AG08396 (cell line): Measurements from ENCODE around the gene CACNG8.
"Not testable (repeated sequence)": the region's sequence is repeated elsewhere in the genome, so short reads cannot be mapped to it uniquely, and the experiment has no call there.

Experiments
- DNase-seq: peaks from one replicate; pipeline ENCODE4 v3.0.0; 2012; ENCODE audit warnings: low spot score, mixed read lengths

Gene CACNG8

DNA sequence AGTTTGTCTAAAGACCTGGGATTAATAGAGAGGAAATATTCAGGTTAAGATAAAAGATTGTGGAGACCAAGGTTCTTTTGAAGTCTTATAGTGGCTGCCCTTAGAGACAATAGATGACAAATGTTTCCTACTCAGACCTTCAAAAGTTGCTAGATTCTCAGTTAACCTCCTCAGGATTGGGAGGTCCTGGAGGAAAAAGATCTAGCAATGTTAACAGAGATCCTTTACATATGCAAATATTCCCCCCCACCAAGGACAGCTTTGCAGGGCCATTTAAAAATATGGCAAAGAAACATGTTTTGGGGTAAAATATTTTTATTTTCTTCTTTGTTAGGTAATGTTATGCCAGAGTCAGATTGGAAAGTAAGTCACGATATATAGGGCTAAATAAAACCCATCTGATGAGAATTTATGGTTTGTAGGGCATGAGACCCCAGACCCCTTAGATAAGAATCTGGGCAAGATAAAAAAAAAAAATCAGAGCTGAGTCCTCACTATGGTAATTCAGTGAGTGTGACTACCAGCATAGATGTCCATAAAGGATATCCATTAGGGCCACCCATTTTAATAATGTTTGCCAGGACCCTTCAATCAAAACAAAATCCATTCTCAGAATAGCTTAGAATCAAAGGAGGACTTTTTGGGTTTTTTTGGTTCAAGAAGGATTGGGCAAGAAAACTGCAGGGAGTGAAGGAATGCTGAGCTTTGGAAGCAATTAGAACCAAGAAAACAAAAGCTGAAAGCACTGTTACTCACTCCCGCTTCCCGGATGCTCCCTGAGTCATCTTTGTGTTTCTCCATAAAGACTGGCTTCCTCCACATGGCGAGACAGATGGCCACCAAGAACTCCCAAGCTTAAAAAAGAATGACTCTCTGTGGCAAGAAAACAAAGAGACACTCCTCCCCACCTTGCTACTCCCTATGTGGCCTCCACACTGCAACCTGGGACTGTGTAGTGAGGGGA lies 72.8 kb downstream of the CACNG8 start:
- peak; percentile 81 for DNase-seq

DNA sequence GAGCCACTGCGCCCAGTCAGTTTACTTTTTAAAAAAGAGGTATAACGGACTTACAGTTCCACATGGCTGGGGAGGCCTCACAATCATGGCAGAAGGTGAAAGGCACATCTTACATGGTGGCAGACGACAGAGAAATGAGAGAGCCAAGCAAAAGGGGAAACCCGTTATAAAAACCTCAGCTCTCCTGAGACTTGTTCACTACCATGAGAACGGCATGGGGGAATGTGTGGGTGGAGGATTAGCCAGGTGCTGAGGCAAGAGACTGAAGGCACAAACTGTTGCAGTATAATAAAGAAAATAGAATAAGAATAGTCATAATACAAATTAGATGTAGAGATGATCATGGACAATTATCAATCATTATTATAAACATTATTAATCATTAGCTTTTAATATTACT lies 73.8 kb downstream of the CACNG8 start:
- DNase-seq, result not testable (repeated sequence)
